DOHH2 (cell line): Measurements from ENCODE around the gene MTMR11.

Experiments
- H3F3A ChIP-seq: fragments of 200-600 bp; sonication (generic), shearing (Covaris generic); 2 replicates; pipeline ENCODE4 v1.6.0; 2016; ENCODE audit warnings: antibody characterized with exemption, mild to moderate bottlenecking; ENCODE audit not compliant: control insufficient read depth, insufficient read depth
- H3K27ac ChIP-seq: fragments of 200-600 bp; sonication (generic); 2 replicates; pipeline ENCODE4 v1.5.1; 2014; ENCODE audit warnings: low read depth, mild to moderate bottlenecking, low read length, moderate library complexity
- H3K27me3 ChIP-seq: fragments of 200-600 bp; sonication (generic); 2 replicates; pipeline ENCODE4 v1.6.1; 2014; ENCODE audit warnings: mild to moderate bottlenecking, low read length, mixed read lengths; ENCODE audit not compliant: control insufficient read depth
- H3K36me3 ChIP-seq: fragments of 200-600 bp; sonication (generic); 2 replicates; pipeline ENCODE4 v1.6.1; 2014; ENCODE audit warnings: mild to moderate bottlenecking, low read length, moderate library complexity, mixed read lengths; ENCODE audit not compliant: control insufficient read depth
- H3K4me1 ChIP-seq: fragments of 200-600 bp; sonication (generic); 2 replicates; pipeline ENCODE4 v1.6.1; 2014; ENCODE audit warnings: mild to moderate bottlenecking, low read length, mixed read lengths; ENCODE audit not compliant: control insufficient read depth
- H3K4me2 ChIP-seq: fragments of 200-600 bp; sonication (generic); 2 replicates; pipeline ENCODE4 v1.6.0; 2014; ENCODE audit warnings: mild to moderate bottlenecking, low read length, moderate library complexity
- H3K4me3 ChIP-seq: fragments of 200-600 bp; sonication (generic); 2 replicates; pipeline ENCODE4 v1.5.1; 2014; ENCODE audit warnings: mild to moderate bottlenecking, low read length, mixed read lengths
- H3K79me2 ChIP-seq: fragments of 200-600 bp; sonication (generic); 2 replicates; pipeline ENCODE4 v1.6.1; 2014; ENCODE audit warnings: mild to moderate bottlenecking, low read length, mixed read lengths; ENCODE audit not compliant: control insufficient read depth
- H3K9me2 ChIP-seq: fragments of 200-600 bp; sonication (generic); replicated peaks from 2 replicates; pipeline ENCODE4 v1.6.1; 2014; ENCODE audit warnings: mild to moderate bottlenecking, low read length, mixed read lengths; ENCODE audit not compliant: control insufficient read depth
- H3K9me3 ChIP-seq: fragments of 200-600 bp; sonication (generic); 2 replicates; pipeline ENCODE4 v1.6.1; 2014; ENCODE audit warnings: antibody characterized with exemption, low read length, mixed read lengths; ENCODE audit not compliant: control insufficient read depth, insufficient read depth
- H4K20me1 ChIP-seq: fragments of 200-600 bp; sonication (generic); 2 replicates; pipeline ENCODE4 v1.6.0; 2014; ENCODE audit warnings: low read depth, mild to moderate bottlenecking, antibody characterized with exemption, low read length, moderate library complexity; ENCODE audit not compliant: control insufficient read depth, insufficient read depth
- EZH2phosphoT487 ChIP-seq: fragments of 200-600 bp; sonication (generic); IDR thresholded peaks from 2 replicates; pipeline ENCODE4 v1.6.1; 2017; ENCODE audit warnings: borderline replicate concordance, mild to moderate bottlenecking, antibody characterized with exemption, low read length, moderate library complexity, mixed read lengths
- TF ChIP-seq, protein P1 (sequence below): fragments of 200-600 bp; sonication (generic); IDR thresholded peaks from one replicate; pipeline ENCODE4 v1.5.1; 2014; ENCODE audit warnings: antibody characterized with exemption, mild to moderate bottlenecking, low read depth, low read length; ENCODE audit not compliant: poor library complexity, severe bottlenecking

The MTMR11 gene

DNA sequence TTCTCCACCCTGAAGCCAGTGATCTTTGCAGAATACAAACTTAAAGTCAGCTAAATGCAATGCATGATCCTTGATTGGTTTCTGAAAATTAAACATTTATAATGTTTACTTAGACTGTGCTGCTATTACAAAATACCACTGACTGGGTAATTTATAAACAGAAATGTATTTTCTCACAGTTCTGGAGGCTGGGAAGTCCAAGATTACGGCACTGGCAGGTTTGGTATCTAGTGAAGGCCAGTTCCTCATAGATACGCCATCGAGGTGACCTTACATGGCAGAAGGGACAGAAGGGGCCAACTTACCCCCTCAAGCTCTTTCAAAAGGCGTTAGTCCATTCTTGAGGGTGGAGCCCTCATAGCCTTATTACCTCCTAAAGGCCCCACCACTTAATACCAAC is 40.1 kb downstream of the MTMR11 start:
- Histone ChIP-seq H3K27me3 (no peaks in the 10 kb centered on the region), H4K20me1 (no peaks in the 10 kb centered on the region), H3K4me2 (no peak overlapping the region), H3K27ac (no peak overlapping the region), H3K4me1 (peaks cover 13% of the 10 kb centered on the region), H3K36me3 (no peaks in the 10 kb centered on the region), H3F3A (peaks cover 4% of the 10 kb centered on the region; the same call in 1 of the 2 replicates), H3K9me2 (no peaks in the 10 kb centered on the region), H3K9me3 (no peaks in the 10 kb centered on the region), H3K4me3 (no peak overlapping the region), H3K79me2 (no peaks in the 10 kb centered on the region; the same call in 1 of the 2 replicates)
- TF ChIP-seq, protein P1, sequence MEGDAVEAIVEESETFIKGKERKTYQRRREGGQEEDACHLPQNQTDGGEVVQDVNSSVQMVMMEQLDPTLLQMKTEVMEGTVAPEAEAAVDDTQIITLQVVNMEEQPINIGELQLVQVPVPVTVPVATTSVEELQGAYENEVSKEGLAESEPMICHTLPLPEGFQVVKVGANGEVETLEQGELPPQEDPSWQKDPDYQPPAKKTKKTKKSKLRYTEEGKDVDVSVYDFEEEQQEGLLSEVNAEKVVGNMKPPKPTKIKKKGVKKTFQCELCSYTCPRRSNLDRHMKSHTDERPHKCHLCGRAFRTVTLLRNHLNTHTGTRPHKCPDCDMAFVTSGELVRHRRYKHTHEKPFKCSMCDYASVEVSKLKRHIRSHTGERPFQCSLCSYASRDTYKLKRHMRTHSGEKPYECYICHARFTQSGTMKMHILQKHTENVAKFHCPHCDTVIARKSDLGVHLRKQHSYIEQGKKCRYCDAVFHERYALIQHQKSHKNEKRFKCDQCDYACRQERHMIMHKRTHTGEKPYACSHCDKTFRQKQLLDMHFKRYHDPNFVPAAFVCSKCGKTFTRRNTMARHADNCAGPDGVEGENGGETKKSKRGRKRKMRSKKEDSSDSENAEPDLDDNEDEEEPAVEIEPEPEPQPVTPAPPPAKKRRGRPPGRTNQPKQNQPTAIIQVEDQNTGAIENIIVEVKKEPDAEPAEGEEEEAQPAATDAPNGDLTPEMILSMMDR: no peak
- no peak for TF ChIP-seq EZH2phosphoT487

DNA sequence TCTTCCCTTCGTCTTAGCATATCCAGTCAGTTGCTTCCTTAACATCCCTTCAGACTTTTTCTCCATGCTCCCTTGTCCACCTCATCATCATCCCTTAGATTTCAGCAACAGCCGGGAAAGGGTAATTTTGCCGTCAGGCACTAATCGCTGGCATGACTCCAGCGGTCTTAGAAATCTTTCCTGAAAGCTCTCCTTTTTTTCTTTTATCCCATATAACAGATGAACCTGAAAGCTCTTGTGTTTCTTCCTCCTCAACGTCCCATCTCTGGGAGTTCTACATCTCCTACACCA is 47.7 kb downstream of the MTMR11 start:
- Histone ChIP-seq H3F3A (peaks cover 40% of the 10 kb centered on the region), H4K20me1 (no peaks in the 10 kb centered on the region), H3K79me2 (no peaks in the 10 kb centered on the region), H3K36me3 (peaks cover 4% of the 10 kb centered on the region), H3K4me1 (peaks cover 51% of the 10 kb centered on the region), H3K27me3 (no peaks in the 10 kb centered on the region), H3K4me2 (peak overlapping the region; percentile 86), H3K9me3 (no peaks in the 10 kb centered on the region), H3K9me2 (no peaks in the 10 kb centered on the region), H3K4me3 (peak overlapping the region; percentile 75), H3K27ac (peak overlapping the region; percentile 98)
- no peak for TF ChIP-seq EZH2phosphoT487
- TF ChIP-seq, protein P1: no peak

DNA sequence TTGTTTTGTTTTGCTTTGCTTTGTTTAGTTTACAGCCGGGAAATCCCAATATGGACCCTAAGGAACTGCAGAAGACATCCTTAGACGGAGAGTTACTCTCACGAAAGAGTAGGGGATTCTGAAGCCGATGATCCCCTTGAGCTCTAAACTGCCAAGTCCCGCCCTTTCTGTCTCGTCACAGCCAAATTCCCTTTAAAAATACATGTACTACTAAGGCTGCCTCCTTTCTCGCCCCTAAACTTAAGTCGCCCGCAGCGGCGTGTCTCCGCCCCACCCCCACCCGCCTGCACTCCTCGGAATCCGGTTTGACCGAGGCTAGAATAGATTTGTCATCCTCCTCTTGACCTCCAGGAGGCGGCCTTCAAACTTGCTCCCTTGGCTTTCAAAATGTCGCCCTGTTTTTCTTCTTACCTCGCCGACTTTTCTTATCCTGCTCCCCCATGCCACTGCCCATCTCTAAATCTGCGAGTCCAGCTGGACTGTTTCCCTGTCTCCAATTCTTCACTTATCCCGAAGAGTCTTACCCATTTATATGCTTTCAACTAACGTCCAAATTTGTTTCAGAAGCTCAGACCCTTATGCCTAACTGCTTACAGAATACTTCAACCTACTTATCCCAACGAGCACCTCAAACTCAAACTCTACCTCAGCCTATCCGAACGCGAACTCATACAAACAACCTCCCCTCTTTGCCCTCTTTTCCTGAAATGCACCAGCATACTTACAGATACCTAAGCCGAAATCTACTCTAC is 48.3 kb downstream of the MTMR11 start:
- Histone ChIP-seq H3K27me3 (no peaks in the 10 kb centered on the region), H4K20me1 (no peaks in the 10 kb centered on the region), H3K4me3 (peak overlapping the region; percentile 75), H3K4me2 (peak overlapping the region; percentile 86), H3K79me2 (no peaks in the 10 kb centered on the region), H3K27ac (peak overlapping the region; percentile 98), H3F3A (peaks cover 42% of the 10 kb centered on the region), H3K36me3 (peaks cover 4% of the 10 kb centered on the region), H3K4me1 (peaks cover 56% of the 10 kb centered on the region), H3K9me3 (no peaks in the 10 kb centered on the region), H3K9me2 (no peaks in the 10 kb centered on the region)
- TF ChIP-seq, protein P1: peak; percentile 71
- no peak for TF ChIP-seq EZH2phosphoT487
